ENCODE measurements around the gene PSPH.
"Not testable (repeated sequence)": the region's sequence is repeated elsewhere in the genome, so short reads cannot be mapped to it uniquely, and the experiment has no call there.

GRCh38 chr7:56048763-56049162 lies 2.5 kb downstream of the PSPH start:
- peak in 1 of 7 experiments; percentile 15 for TF ChIP-seq CTCF (IDR thresholded peaks at IDR 0.05)
- TF ChIP-seq POLR2A (IDR thresholded peaks at IDR 0.05): not testable (repeated sequence)
